A549 (cell line): ENCODE results near the gene ARHGAP44.

Experiments used
- EP300 ChIP-seq, 2 experiments: fragments of >200 bp; sonication (Bioruptor Twin); formaldehyde crosslinking; IDR thresholded peaks; 2 replicates in 1 of 2; 3 replicates in 1 of 2; pipeline ENCODE4 v1.6.1; 2016 to 2017
- JUN ChIP-seq, 2 experiments: fragments of >200 bp; sonication (Bioruptor Twin); formaldehyde crosslinking; IDR thresholded peaks; 2 replicates in 1 of 2; 3 replicates in 1 of 2; pipeline ENCODE4 v1.6.1; 2016 to 2017
- POLR2A ChIP-seq: IDR thresholded peaks from 2 replicates; pipeline ENCODE4 v1.6.1; 2012; ENCODE audit warnings: mild to moderate bottlenecking, low read length
- RAD21 ChIP-seq, 2 experiments: fragments of >200 bp in 1 of 2; sonication (Bioruptor Twin) in 1 of 2; formaldehyde crosslinking in 1 of 2; IDR thresholded peaks in 1 of 2; conservative IDR thresholded peaks in 1 of 2; 2 replicates in 1 of 2; 3 replicates in 1 of 2; pipeline ENCODE4 v1.6.1; 2012 to 2018; ENCODE audit warnings: inconsistent platforms in 1 of 2
- RFX5 ChIP-seq: fragments of 450-650 bp; IDR thresholded peaks from 2 replicates; pipeline ENCODE4 v1.7.1; 2014; ENCODE audit warnings: antibody characterized with exemption, mild to moderate bottlenecking, moderate library complexity
- ZFP36 ChIP-seq: fragments of 450-650 bp; IDR thresholded peaks from 2 replicates; pipeline ENCODE4 v1.6.1; 2014; ENCODE audit warnings: borderline replicate concordance; ENCODE audit not compliant: partially characterized antibody
- TF ChIP-seq, protein P1 (sequence below): fragments of 450-650 bp; IDR thresholded peaks from 2 replicates; pipeline ENCODE4 v1.6.1; 2014; ENCODE audit warnings: antibody characterized with exemption
- TF ChIP-seq, protein P2 (sequence below): IDR thresholded peaks from 2 replicates; pipeline ENCODE4 v1.6.1; 2012
- TF ChIP-seq, protein P3 (sequence below): fragments of >200 bp; sonication (Bioruptor Twin); formaldehyde crosslinking; IDR thresholded peaks from 3 replicates; pipeline ENCODE4 v1.5.1; 2016

DNA sequence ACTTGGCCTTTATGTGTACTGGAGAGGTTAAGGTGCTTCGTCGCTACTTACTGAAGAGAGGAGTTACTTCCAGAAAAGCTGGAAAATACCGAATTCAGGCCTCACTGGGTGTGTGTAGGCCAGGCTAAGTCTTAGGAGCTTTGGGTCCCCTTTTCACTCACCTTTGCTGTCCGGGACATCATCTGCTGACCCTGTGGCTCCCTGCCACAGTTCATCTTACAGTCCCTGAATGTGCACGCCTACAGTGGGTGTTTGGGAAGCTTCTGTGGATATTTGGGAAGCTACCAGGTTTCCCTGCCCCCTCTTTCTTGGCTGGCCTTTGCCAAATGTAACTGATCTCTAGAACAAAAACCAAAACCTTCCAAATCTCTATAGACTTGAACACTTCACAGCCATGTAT is 177.1 kb downstream of the ARHGAP44 start:
- TF ChIP-seq, protein P1, sequence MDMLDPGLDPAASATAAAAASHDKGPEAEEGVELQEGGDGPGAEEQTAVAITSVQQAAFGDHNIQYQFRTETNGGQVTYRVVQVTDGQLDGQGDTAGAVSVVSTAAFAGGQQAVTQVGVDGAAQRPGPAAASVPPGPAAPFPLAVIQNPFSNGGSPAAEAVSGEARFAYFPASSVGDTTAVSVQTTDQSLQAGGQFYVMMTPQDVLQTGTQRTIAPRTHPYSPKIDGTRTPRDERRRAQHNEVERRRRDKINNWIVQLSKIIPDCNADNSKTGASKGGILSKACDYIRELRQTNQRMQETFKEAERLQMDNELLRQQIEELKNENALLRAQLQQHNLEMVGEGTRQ = no peak
- TF ChIP-seq, protein P2, sequence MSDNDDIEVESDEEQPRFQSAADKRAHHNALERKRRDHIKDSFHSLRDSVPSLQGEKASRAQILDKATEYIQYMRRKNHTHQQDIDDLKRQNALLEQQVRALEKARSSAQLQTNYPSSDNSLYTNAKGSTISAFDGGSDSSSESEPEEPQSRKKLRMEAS = no peak
- TF ChIP-seq RAD21 (conservative IDR thresholded peaks at IDR 0.05 in 1 of 2, IDR thresholded peaks at IDR 0.05 in 1 of 2) (no peak), JUN (IDR thresholded peaks at IDR 0.05) (no peak), POLR2A (no peak), RFX5 (no peak), ZFP36 (no peak), EP300 (IDR thresholded peaks at IDR 0.05) (no peak)
- TF ChIP-seq, protein P3, sequence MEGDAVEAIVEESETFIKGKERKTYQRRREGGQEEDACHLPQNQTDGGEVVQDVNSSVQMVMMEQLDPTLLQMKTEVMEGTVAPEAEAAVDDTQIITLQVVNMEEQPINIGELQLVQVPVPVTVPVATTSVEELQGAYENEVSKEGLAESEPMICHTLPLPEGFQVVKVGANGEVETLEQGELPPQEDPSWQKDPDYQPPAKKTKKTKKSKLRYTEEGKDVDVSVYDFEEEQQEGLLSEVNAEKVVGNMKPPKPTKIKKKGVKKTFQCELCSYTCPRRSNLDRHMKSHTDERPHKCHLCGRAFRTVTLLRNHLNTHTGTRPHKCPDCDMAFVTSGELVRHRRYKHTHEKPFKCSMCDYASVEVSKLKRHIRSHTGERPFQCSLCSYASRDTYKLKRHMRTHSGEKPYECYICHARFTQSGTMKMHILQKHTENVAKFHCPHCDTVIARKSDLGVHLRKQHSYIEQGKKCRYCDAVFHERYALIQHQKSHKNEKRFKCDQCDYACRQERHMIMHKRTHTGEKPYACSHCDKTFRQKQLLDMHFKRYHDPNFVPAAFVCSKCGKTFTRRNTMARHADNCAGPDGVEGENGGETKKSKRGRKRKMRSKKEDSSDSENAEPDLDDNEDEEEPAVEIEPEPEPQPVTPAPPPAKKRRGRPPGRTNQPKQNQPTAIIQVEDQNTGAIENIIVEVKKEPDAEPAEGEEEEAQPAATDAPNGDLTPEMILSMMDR = no peak
